HG03060 (cell line): ENCODE results near the gene FCHO1.

Source experiments
- ATAC-seq: cut with Tn5 transposase; IDR thresholded peaks from one replicate; pipeline ENCODE4 v1.9.1; 2021; ENCODE audit warnings: low read depth, moderate number of reproducible peaks; ENCODE audit not compliant: unreplicated experiment

The FCHO1 gene

GRCh38 chr19:17817668-17818363 lies 66.5 kb downstream of the FCHO1 start:
- no peak for ATAC-seq

GRCh38 chr19:17821190-17821589 lies 69.9 kb downstream of the FCHO1 start, which contains the start of gene INSL3:
Gene INSL3 (minus strand): TSS chr19:17821519. CDS start chr19:17821506, 13 bp downstream.
- no peak for ATAC-seq

GRCh38 chr19:17824339-17824738 lies 73.1 kb downstream of the FCHO1 start:
- ATAC-seq = no peak

GRCh38 chr19:17826508-17827056 lies 75.3 kb downstream of the FCHO1 start:
- ATAC-seq = no peak

GRCh38 chr19:17829855-17830566 lies 78.7 kb downstream of the FCHO1 start:
- no peak for ATAC-seq

GRCh38 chr19:17830567-17831418 lies 79.5 kb downstream of the FCHO1 start:
- no peak for ATAC-seq

- ATAC-seq = no peak
These were observed 80.2 kb downstream of the FCHO1 start for GRCh38 chr19:17831419-17831888.

GRCh38 chr19:17832443-17833208 lies 81.3 kb downstream of the FCHO1 start:
- no peak for ATAC-seq

GRCh38 chr19:17834350-17835181 lies 83.3 kb downstream of the FCHO1 start:
- no peak for ATAC-seq

GRCh38 chr19:17835182-17836006 lies 84.1 kb downstream of the FCHO1 start:
- no peak for ATAC-seq

- ATAC-seq = no peak
These were observed 85.3 kb downstream of the FCHO1 start for GRCh38 chr19:17836530-17836929.

GRCh38 chr19:17837972-17838371 lies 86.7 kb downstream of the FCHO1 start:
- no peak for ATAC-seq
